Ovary (tissue), 9 donors: ENCODE results near the gene HINT3. TPM values are rescaled to one million over a fixed set of nuclear protein-coding genes. Genes with fewer than 3 reads are reported as not detected.
A peak's percentile ranks its signal among the peaks of the same experiment; 100 is the strongest.

Source experiments
- DNase-seq, 5 donors: peaks; one replicate each; pipeline ENCODE4 v3.0.0-alpha.2; 2019 to 2020
- H3K27ac ChIP-seq, 2 donors: fragments of 200-600 bp; one replicate each; pipeline versions ENCODE4 v1.5.1 to v1.8.0; 2019 to 2022
- H3K27me3 ChIP-seq: fragments of 200-600 bp; one replicate; pipeline ENCODE4 v1.8.0; 2022
- H3K36me3 ChIP-seq: fragments of 200-600 bp; sonication (generic); one replicate; pipeline ENCODE4 v1.5.1; 2019
- H3K4me1 ChIP-seq: one replicate; pipeline ENCODE4 v1.8.1; 2013; ENCODE audit warnings: mild to moderate bottlenecking, moderate library complexity; ENCODE audit not compliant: insufficient read depth
- H3K4me3 ChIP-seq: fragments of 200-600 bp; sonication (generic); one replicate; pipeline ENCODE4 v1.5.1; 2017
- H3K9me3 ChIP-seq, 2 donors: fragments of 200-600 bp in 1 of 2; sonication (generic) in 1 of 2; one replicate each; pipeline versions ENCODE4 v1.5.1 to v1.8.1; 2013 to 2019; ENCODE audit warnings: mild to moderate bottlenecking in 1 of 2, moderate library complexity in 1 of 2
- EP300 ChIP-seq: sonication (generic); formaldehyde crosslinking; IDR thresholded peaks from one replicate; pipeline ENCODE4 v1.6.1; 2017; ENCODE audit warnings: antibody characterized with exemption
- POLR2A ChIP-seq: fragments of 450-650 bp; IDR thresholded peaks from one replicate; pipeline ENCODE4 v1.6.1; 2017; ENCODE audit warnings: antibody characterized with exemption, mild to moderate bottlenecking, moderate library complexity
- WGBS, 3 donors: extraction: QIAGEN DNeasy Blood & Tissue Kit in 1 of 3; methylation state at CpG; one replicate each; pipeline versions ENCODE4 v1.1.5 to v1.1.7; 2013 to 2017; 5-methylcytosine and 5-hydroxymethylcytosine counted together
- intact Hi-C, 4 donors: fragments of 100-400 bp; cut with DNase I; formaldehyde crosslinking; loops; one replicate each; pipeline versions ENCODE4 v1.11.0 to v1.15.1; 2022 to 2023
- polyA plus RNA-seq, 2 donors: library from polyadenylated mRNA; stranded (reverse); fragments of 200-250 nt in 1 of 2; fragments of 350-450 nt in 1 of 2; fragmentation: Illumina TruSeq in 1 of 2; extraction: RNeasy Lipid Tissue Mini Kit (QIAGEN cat#74804) in 1 of 2; gene quantifications; one replicate each; pipeline ENCODE4 v1.2.3, GENCODE V29; 2013 to 2014
- total RNA-seq, 7 donors: library from RNA; depleted of rRNA in 2 of 7; stranded (reverse); fragments of >200 nt in 2 of 7; fragmentation: NEBNext Ultra II Directional in 3 of 7; extraction: Animal tissue kit (Norgen Biotek cat#: 25700) in 3 of 7; gene quantifications; one replicate each; pipeline versions ENCODE4 v1.1.0 to v1.2.4, GENCODE V29; 2016 to 2023
- TF ChIP-seq, protein P1 (sequence below), 3 donors: fragments of 450-650 bp in 2 of 3; fragments of 200-600 bp in 1 of 3; IDR thresholded peaks; one replicate each; pipeline versions ENCODE4 v1.5.1 to v1.8.0; 2016 to 2022; ENCODE audit warnings: antibody characterized with exemption in 3 of 3, mild to moderate bottlenecking in 1 of 3
- donor health status: DM: no; HTN: no; CAD: no; lungs with moderate emphysema.
- donor health status: DM: no; HTN: no; CAD: no.
- donor health status: Bipolar disorder and iron deficiency.
- donor health status: DM: yes; HTN: yes; CAD: no.
- donor health status: DM: no; HTN: no; CAD: no.
- donor health status: DM: yes; HTN: yes; CAD: no.

The HINT3 gene
- total and polyA plus RNA-seq, 9 donors = 10.3 to 20.4 (median 18.0) TPM

DNA sequence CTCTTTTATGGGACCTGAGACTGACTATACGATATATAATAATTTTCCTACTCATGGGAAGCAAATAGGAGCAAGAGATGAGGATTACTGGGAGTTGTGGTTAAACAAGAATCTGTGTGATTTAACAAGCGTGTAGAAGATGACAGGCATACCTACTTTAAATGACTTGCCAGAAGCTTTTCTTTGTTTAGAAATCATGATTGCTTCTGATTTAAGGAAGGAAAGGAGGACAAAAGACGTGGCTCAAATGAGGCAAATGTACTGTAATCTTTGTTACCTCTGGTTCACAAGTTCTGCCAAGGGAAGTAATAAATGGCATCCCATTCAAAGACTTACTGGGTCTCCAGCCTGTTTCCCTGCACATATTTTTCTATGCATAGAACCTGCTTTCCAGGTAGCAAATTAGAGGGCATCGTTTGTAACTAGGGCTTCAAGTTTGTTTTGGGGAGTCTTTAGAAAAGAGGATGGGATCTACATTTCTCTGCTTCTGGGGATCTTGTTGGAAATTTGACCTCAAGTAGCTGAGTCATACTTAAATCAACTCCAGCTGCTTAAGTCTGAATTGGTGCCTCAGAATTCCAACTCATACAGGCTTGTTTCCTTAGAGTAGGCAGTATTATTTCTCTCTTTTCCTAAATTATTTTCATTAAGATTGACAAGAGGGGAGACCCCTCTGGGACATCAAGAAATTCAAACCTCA, 26.8 kb downstream of the HINT3 start:
- H3K27ac ChIP-seq = no peak overlapping the region
- no peaks in the 10 kb centered on the region for H3K36me3 ChIP-seq
- H3K9me3 ChIP-seq = no peaks in the 10 kb centered on the region
- no peaks in the 10 kb centered on the region for H3K27me3 ChIP-seq
- TF ChIP-seq POLR2A = no peak
- TF ChIP-seq EP300 = no peak
- TF ChIP-seq, protein P1, sequence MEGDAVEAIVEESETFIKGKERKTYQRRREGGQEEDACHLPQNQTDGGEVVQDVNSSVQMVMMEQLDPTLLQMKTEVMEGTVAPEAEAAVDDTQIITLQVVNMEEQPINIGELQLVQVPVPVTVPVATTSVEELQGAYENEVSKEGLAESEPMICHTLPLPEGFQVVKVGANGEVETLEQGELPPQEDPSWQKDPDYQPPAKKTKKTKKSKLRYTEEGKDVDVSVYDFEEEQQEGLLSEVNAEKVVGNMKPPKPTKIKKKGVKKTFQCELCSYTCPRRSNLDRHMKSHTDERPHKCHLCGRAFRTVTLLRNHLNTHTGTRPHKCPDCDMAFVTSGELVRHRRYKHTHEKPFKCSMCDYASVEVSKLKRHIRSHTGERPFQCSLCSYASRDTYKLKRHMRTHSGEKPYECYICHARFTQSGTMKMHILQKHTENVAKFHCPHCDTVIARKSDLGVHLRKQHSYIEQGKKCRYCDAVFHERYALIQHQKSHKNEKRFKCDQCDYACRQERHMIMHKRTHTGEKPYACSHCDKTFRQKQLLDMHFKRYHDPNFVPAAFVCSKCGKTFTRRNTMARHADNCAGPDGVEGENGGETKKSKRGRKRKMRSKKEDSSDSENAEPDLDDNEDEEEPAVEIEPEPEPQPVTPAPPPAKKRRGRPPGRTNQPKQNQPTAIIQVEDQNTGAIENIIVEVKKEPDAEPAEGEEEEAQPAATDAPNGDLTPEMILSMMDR (IDR thresholded peaks at IDR 0.05) = no peak
- H3K4me1 ChIP-seq = peaks cover 3% of the 10 kb centered on the region
- intact Hi-C loops = no loop called here
- 58 to 61% (median 60%) methylated on average over 4 of the region's 4 CpGs for WGBS, 3 donors
- no peak overlapping the region for H3K4me3 ChIP-seq
- DNase-seq = no peak

DNA sequence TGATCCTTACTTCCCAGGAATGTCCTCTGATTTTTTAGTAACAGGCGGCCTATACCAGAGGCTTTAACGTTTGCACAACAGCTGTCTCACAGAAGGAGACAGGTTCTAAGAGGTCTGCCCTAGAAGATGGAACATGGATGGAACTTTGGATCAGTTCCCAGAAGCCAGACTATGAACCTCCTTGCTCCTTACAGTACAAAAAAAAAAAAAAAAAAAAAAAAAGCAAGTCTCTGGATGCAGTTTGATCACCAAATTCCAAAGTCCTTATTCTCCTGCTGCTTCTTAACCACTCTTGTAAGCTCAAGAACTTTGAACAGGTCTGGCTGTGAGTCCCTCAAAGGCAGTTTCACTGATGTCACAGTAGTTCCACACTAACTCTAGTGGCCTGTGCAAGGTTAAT, 27.7 kb downstream of the HINT3 start:
- H3K27me3 ChIP-seq = no peaks in the 10 kb centered on the region
- intact Hi-C loops = no loop called here
- H3K36me3 ChIP-seq = no peaks in the 10 kb centered on the region
- WGBS, 3 donors = 60 to 74% (median 67%) methylated on average over 2 of the region's 2 CpGs
- DNase-seq = no peak
- H3K4me3 ChIP-seq = no peak overlapping the region
- TF ChIP-seq POLR2A (no peak), EP300 (no peak)
- TF ChIP-seq, protein P1 (IDR thresholded peaks at IDR 0.05) = no peak
- H3K27ac ChIP-seq = no peak overlapping the region
- peaks cover 5% of the 10 kb centered on the region for H3K4me1 ChIP-seq
- no peaks in the 10 kb centered on the region for H3K9me3 ChIP-seq

DNA sequence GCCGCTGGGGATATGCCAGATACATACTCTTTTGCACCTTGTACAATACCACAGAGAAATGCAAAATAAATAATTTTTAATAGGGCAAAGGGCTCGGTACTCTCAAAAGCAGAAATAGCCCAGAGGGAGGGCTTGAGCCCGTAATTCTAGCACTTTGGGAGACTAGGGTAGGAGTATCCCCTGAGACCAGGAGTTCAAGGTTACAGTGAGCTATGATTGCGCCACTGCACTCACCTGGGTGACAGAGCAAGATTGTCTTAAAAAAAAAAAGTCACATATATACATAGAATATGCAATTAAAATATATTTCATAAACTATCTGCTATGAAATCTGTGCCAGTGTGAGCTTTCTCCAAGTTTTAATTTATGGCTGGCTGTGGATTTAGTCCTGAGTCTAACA, 29.0 kb downstream of the HINT3 start:
- Histone ChIP-seq H3K27me3 (no peaks in the 10 kb centered on the region), H3K27ac (no peak overlapping the region), H3K4me1 (peaks cover 5% of the 10 kb centered on the region), H3K4me3 (peak overlapping the region; percentile 61), H3K9me3 (no peaks in the 10 kb centered on the region), H3K36me3 (no peaks in the 10 kb centered on the region)
- TF ChIP-seq POLR2A = no peak
- TF ChIP-seq, protein P1 (IDR thresholded peaks at IDR 0.05) = no peak
- no peak for TF ChIP-seq EP300
- intact Hi-C loops = no loop called here
- no peak for DNase-seq
- WGBS, 3 donors = 42 to 57% (median 43%) methylated on average over 4 of the region's 4 CpGs

DNA sequence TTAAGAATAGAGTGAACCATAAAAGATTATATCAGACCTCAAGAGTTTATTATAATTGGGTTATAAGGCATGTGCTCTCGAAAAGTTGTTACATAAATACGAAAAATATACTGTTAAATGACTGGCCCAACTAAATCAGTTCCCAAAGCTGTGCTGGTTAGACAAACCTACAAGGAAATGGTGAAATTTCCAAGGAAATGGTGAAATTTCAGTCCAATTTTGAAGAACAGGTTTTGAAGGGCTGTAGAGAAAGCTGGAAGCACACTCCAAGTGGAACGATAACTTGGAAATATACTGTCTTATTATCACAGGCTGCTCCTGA, 29.4 kb downstream of the HINT3 start:
- H3K27ac ChIP-seq = peak overlapping the region; percentile 43 to 80
- WGBS, 3 donors = 2 to 3% (median 2%) methylated on average over 3 of the region's 3 CpGs
- no peak for DNase-seq
- H3K36me3 ChIP-seq = no peaks in the 10 kb centered on the region
- peak overlapping the region; percentile 61 for H3K4me3 ChIP-seq
- H3K27me3 ChIP-seq = no peaks in the 10 kb centered on the region
- peaks cover 5% of the 10 kb centered on the region for H3K4me1 ChIP-seq
- H3K9me3 ChIP-seq = no peaks in the 10 kb centered on the region
- TF ChIP-seq, protein P1 (IDR thresholded peaks at IDR 0.05) = no peak
- TF ChIP-seq POLR2A = no peak
- no peak for TF ChIP-seq EP300
- intact Hi-C loops = no loop called here
